Fibroblast of the conjunctiva (primary cell): ENCODE data around the gene GPR62.

Experiments used
- DNase-seq: peaks from one replicate; pipeline ENCODE4 v3.0.0-alpha.2; 2010; ENCODE audit warnings: low read depth

The GPR62 gene

DNA sequence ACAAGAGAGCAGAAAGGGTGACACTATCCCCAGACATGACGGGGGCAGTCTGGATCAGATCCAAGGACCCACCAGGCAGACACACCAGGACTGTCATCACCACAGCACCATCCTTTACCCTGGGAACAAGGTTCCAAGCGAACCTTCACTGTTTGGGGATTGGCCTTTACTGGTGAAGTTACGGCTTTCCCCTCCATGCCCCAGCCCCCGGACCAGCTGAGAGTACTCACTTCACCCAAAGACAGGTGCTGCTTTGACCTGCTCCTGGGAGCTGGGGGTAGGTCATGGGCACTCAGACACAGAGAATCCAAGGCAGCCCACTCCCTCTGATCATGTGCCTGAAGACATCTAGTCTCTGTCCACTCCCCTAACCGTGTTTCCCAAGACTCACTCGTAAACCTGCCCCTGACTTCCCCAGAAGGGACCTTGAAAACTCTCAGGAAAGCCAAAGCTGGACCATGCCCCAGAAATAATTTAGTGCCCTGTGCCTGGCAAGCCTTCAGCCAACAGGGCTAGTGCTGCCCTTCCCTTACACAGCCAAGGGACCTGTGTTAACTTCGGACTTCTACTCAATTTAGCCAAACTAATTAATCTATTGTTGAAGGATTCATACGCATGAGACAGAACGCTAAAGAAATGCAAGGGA is 16.3 kb upstream of the GPR62 start:
- no peak for DNase-seq

DNA sequence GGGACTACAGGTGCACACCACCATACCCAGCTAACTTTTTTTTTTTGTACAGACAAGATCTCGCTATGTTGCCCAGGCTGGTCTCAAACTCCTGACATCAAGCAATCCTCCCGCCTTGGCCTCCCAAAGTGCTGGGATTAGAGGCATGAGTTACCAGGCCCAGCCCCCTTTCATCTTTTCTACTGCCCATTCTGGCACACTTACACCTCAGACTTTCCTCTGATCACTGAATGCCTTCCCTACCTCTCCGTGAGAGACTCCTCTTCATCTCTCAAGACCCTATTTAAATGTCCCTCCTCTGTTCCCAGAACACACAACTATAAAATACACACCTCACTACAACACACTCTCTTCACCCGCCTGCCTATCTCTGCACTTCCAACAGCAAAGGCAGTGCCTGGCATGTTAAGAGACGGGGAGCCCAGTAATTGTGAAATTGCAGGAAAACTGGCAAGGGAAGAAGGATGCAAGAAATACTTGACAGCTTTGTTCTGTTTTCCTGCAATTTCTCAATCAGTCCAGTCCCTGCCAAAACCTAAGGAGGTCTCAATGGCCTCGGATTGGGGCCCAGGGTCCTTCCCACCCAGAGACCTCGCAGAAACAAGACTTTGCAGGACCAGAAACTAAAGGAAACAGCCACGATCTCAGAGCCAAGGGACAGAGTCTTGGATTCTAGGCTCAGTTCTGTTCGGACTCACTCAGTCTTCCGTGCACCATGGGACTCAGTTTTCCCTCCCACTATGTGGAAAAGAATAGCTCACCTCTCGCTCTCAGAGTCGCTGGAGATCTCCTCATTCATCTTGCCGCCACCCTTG is 14.3 kb upstream of the GPR62 start:
- DNase-seq: no peak

DNA sequence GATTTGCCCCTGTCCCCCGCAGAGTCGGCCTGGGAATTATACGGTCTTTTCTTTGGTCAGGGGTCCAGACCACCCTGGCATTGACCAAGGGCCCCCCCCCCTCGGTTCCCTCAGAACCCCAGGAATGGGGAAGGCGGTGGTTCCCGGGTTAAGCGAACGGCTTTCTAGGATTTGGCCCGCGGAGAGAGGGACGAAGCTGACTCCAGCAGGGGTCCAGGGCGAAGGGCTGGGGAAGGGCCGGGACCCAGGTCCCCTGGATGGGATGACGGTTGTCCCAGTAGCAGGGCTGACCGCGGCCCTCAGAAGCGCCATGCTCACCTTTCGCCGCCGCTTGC is 13.8 kb upstream of the GPR62 start:
- no peak for DNase-seq

DNA sequence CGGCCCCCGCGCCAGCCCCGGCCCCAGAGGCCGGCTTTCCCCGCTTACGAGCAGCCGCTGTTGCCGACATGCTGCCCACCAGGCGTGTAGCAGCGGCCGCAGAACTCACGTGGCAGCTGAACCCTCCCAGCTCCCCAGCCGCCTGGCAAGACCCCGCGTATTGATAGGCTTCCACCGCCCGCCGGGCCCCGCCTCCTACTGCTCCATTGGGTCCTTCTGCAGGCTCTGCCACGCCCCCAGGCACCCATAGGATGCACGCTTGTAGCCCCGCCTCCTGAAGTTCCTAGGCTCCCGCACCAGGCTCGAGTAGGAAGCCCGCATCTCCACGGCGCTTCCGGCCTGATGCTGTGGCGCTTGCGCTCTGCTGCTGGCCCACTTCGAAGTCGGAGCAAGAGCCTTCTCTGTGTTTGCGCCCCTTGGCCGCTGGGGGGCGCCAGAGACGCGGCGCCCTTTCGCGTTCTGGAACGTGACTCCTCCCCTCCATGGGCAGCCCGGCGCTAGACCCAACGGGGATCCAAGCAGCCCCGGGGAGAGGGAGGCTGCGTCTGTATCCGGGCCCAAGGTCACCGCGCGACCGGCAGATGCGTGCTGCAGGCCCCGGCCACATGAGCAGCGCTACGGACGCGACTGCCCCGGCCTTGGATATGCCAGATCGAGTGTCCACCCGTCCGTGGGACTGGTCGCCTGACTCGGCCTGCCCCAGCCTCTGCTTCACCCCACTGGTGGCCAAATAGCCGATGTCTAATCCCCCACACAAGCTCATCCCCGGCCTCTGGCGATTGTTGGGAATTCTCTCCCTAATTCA is 13.2 kb upstream of the GPR62 start, which contains the start of the genes PARP3 and RRP9:
PARP3 (plus strand) TSS at position 566 of the 805 bp plus-strand sequence. CDS start 993 bp downstream, outside the sequence.
RRP9 (minus strand) TSS at position 107 of the 805 bp plus-strand sequence; CDS start at position 70, 37 bp downstream.
- DNase-seq: peak; percentile 100

DNA sequence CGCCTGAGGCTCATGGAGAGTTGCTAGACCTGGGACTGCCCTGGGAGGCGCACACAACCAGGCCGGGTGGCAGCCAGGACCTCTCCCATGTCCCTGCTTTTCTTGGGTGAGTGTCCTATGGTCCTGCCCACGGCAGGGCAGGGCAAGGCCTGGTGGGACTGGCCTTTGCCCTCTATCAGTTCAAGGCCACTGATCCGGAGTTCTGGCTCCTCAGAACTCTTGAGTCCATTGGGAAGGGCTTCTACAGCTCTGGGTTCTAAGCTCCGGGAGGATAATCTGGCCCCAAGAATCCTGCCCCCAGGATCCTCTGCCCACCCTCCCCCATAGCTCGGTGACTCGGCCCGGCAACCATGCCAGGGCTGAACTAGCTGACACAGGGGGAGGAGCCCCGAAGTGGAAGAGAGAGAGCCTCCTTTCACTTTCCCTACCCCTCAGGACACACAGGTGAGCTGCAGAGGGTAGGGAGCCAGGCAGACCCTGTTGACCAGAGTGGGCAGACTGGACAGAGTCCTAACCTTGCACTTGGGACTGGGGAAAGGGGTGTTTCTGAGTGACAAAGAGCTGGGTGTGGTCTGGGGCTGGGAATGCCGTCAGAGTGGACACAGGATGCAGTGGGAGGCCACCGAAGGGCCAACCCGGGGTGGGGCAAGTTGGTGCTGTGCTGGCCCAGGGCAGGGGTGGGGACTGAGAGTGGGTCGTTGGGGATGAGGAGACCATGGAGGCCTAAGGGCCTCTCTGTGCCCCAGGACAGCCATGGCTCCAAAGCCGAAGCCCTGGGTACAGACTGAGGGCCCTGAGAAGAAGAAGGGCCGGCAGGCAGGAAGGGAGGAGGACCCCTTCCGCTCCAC is 12.4 kb upstream of the GPR62 start:
- peak; percentile 18 for DNase-seq

DNA sequence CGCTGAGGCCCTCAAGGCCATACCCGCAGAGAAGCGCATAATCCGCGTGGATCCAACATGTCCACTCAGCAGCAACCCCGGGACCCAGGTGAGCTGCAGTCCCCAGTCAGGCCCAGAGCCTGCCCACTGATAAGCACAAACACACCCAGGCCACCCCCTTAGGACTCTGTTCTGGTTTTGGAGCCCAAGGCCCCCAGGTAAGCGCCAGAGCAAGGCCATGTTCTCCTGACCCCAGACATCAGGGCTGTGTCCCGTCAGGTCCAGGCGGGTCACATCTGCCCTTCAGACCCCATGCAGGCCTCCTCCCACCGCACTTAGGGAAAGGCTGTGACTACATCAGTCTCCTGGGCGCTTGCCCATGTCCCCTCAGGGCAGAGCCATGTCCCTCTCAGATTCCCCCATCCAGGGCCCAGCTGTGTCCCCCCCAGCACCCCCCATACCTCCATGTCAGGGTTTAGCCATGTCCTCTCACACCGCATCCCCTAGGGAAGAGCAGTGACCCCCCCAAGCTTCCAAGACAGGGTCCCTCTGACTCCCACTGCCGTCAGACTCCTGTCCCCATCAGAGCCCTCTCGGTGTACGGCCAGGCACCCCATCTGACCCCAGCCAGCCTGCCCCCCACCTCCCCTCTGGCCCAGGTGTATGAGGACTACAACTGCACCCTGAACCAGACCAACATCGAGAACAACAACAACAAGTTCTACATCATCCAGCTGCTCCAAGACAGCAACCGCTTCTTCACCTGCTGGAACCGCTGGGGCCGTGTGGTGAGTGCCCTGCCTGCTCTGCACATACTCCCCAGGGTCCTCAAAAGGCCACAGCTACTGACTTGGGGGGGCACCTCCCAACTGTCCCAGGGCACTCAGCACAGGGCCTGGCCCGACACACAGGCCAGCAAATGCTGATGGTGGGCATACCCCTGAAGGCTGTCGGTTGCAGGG is 11.5 kb upstream of the GPR62 start:
- DNase-seq: no peak

DNA sequence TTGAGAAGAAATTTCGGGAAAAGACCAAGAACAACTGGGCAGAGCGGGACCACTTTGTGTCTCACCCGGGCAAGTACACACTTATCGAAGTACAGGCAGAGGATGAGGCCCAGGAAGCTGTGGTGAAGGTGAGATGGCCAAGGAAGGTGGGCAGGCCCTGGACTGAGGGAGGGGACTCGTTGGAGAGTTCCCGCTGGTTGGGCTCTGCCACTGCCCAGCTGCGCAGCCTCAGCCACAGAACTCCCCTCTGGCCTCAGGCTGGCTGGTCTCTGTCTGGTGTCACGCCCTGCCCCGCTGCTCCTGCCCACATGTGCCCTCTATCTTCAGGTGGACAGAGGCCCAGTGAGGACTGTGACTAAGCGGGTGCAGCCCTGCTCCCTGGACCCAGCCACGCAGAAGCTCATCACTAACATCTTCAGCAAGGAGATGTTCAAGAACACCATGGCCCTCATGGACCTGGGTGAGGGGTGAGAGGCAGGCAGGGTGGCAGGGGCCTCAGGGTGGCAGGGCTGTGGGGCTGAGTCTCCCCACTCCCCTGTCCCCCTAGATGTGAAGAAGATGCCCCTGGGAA is 10.6 kb upstream of the GPR62 start:
- no peak for DNase-seq

DNA sequence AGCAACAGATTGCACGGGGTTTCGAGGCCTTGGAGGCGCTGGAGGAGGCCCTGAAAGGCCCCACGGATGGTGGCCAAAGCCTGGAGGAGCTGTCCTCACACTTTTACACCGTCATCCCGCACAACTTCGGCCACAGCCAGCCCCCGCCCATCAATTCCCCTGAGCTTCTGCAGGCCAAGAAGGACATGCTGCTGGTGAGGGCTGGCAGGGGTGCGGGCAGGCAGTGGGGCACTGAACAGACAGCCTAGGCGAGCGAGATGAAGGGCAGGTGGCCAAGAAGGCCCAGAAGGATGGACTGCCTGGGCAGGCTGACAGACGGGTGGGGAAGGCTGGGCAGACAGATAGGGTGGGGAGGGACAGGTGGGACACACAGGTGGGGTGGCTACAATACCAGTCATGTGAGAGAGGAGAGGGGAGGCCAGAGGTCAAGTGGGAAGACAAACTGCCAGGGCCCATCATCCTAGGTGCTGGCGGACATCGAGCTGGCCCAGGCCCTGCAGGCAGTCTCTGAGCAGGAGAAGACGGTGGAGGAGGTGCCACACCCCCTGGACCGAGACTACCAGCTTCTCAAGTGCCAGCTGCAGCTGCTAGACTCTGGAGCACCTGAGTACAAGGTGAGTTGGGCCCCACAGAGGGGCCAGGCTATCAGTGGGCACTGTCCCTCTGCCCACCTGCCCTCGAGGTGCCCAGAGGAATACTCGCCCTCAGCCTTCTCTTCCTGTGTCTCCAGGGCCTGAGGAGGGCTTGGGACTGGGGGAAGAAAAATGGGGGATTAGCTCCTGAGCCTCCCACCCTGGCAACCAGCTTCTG is 9.9 kb upstream of the GPR62 start:
- DNase-seq: no peak

DNA sequence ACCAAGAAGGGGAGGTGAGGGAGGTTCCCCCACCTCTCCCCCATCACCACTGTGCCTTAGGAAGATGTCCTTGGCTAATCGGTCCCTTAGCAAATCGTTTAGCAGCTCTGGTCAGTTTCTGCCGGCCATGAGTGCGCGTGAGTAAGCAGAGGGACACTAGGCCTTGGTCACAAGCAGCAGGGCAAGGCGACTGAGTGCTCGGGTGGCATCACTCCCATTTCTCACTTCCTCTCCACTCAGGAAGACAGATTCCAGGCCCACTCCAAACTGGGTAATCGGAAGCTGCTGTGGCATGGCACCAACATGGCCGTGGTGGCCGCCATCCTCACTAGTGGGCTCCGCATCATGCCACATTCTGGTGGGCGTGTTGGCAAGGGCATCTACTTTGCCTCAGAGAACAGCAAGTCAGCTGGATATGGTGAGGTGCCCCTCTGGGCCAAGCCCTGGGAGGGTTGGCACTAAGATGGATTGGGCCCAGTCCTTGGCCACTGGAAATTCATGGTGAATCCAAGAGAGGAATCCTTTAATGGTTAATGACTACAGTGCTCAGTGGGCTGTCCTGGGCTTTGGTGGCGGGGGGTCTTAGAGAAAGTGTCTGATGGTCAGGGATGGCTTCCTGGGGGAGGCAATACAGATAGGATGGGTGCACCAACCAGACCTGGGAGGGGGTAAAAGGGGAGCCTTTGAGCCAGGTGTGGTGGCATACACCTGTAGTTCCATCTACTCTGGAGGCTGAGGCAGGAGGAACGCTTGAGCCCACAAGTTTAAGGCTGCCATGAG is 9.1 kb upstream of the GPR62 start:
- no peak for DNase-seq

DNA sequence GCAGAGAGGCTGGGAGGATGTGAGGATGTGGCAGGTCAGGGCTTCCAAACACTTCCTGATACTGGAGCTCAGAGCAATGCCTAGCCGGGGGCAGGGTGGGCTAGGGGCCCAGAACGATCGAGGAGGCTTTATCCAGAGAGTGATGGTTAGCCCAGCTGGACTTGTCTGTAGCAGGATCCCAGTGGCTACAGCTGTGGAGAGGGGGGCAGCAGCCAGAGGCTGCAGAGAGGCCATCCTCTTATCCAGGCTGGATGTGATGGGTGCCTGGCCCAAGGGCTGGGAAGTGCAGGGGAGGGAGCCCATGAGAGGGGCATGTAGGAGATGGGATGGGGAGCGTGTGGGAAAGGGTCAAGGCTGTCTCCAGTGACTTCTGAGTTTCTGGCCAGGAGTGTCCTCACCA is 8.4 kb upstream of the GPR62 start:
- DNase-seq: no peak

DNA sequence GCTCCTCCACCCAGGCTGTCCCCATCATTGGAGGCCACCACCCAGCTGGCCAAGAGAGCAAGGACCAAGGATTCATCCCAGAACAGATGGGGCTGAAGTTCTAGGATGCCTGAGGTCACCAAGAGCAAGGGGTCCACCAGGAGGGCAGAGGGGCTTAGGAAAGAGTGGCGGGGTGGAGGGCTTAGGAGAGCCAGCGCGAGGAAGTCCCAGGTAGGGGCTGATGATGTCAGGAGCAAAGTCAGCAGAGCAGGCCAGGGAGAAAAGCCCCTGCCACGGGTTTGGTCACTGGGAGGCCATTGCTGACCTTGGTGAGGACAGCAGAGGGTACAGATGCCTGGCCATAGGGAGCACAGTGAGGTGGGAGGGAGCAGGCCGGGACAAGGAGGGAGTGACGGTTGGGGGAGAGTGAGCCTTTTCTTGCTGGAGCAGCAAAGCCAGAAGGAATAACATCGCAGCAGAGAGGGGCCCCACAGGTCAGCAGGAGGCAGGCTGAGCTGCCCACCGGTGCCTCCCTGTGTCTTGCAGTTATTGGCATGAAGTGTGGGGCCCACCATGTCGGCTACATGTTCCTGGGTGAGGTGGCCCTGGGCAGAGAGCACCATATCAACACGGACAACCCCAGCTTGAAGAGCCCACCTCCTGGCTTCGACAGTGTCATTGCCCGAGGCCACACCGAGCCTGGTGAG is 7.8 kb upstream of the GPR62 start:
- DNase-seq: no peak

DNA sequence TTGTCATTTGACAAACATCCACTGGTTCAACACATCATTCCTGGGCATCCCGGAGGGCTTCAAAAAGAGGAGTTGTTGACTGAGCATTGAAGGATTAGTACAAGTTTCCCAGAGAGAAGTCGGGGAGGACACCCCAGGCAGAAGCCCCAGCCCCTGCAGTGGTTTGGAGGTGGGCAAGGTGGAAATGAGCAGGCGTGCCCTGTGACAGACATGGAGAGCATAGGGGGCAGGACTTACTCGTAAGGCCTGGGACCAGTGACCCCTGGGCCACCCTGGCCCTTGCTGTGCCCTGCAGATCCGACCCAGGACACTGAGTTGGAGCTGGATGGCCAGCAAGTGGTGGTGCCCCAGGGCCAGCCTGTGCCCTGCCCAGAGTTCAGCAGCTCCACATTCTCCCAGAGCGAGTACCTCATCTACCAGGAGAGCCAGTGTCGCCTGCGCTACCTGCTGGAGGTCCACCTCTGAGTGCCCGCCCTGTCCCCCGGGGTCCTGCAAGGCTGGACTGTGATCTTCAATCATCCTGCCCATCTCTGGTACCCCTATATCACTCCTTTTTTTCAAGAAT is 7.1 kb upstream of the GPR62 start:
- DNase-seq: no peak

DNA sequence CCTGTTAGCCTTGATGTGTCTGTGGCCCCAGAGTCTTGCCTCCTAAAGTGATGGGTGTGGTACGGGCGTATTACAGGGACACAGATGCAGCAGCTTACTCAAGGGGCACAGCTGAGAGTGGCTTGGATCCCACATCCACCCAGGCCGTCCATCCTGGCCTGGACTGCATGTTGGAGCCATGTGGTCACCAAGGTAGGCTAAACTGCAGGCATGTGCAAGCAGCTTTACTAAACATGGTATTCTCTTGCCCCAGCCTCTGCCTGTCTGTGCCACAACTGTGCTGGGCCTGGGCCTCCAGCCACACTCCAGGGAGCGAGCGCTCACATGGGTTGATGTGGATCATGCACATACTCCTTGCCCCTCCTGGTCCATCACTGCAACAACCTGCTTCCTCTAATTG is 6.1 kb upstream of the GPR62 start:
- DNase-seq: no peak

DNA sequence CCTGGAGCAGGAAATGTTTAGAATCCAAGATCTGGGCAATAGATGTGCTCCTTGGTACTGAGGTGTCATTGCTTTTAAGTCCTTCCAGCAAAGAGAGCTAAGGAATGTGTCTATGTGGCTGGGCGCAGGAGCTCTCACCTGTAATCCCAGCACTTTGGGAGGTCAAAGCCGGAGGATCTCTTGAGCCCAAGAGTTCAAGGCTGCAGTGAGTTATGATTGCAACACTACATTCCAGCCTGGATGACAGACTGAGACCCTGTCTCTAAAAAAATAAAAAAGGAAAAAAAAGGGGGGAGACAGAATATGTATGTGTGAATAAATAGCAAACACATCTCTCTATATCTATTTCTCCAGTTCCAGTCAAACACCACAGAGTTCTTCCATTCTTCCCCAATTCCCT is 4.3 kb upstream of the GPR62 start:
- DNase-seq: no peak

DNA sequence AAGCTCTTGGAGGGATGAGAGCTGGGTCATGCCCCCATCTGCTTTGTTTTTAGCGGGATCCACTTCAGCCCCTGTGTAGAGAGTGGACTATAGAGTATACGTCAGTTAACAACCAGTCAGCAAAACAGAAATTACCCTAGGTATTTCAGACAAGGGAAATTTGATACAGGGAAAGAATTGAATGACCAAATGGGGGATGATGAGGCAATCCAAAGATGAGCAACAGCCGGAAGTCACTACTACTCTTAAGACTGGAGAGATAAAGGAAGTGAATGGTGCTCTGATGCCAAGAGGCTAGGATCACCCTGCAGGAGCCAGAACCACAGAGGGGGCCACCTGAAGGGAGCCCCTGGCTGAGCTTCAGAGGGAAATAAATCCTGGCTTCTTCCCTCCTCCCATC is 1.7 kb upstream of the GPR62 start:
- peak; percentile 20 for DNase-seq

DNA sequence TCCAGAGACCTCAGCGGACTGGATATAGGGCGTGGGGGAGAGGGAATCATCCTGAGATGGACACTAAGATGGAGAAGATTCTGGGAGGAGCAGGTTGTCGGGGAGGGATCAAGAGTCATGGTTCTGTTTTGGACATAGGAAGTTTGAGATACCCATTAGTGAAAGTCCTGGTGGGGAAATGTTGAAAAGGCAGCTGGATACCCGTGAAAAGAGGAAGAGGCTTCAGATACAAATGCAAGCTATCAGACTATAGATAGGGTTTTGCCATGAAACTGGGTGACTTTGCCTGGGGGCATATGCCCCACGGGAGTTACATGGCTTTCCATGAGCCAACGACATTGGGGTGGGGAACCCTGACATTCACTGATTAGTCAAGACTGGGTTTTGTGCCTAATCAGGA is 1.1 kb upstream of the GPR62 start:
- no peak for DNase-seq

DNA sequence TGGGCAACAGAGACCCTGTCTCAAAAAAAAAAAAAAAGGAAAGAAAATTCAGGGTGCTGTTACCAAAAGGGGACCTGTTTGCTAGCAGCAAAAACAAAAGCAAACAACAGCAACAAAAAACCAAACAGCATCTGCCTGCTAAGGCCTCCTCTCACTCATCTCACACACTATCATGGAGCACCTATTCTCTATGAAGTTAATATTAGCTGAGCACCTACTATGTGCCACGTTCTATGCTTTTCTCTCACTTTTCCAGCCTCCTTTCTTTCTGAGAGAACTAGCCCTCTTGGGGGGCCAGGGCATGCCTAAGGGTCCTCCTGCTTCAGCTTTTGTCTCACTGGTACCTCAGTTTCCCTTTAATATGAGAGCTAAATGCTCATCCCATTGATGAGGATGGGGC is 468 bp upstream of the GPR62 start:
- DNase-seq: no peak
